Lower leg skin (tissue), 4 donors: Measurements from ENCODE around the gene RPTOR. TPM values are rescaled to one million over a fixed set of nuclear protein-coding genes. Genes with fewer than 3 reads are reported as not detected.

ENCODE experiments used
- DNase-seq, 2 donors: peaks; one replicate each; pipeline ENCODE4 v3.0.0-alpha.2; 2019; ENCODE audit warnings: low spot score in 2 of 2
- H3K4me3 ChIP-seq: fragments of 200-600 bp; sonication (generic); 2 replicates; pipeline ENCODE4 v1.5.1; 2017; ENCODE audit warnings: mild to moderate bottlenecking, low read depth; ENCODE audit not compliant: poor library complexity, severe bottlenecking
- POLR2A ChIP-seq, 2 donors: fragments of 450-650 bp; IDR thresholded peaks; one replicate each; pipeline ENCODE4 v1.6.1; 2016 to 2017; ENCODE audit warnings: antibody characterized with exemption in 2 of 2, mild to moderate bottlenecking in 1 of 2, moderate library complexity in 1 of 2
- WGBS, 2 donors: methylation state at CpG; one replicate each; pipeline ENCODE4 v1.1.5; 2018; 5-methylcytosine and 5-hydroxymethylcytosine counted together
- intact Hi-C: fragments of 100-400 bp; cut with DNase I; formaldehyde crosslinking; loops from one replicate; pipeline ENCODE4 v1.15.0; 2023; ENCODE audit warnings: low total_unique reads
- total RNA-seq, 4 donors: library from RNA; depleted of rRNA; stranded (reverse); fragments of >200 nt; gene quantifications; one replicate each; pipeline ENCODE4 v1.1.0, GENCODE V29; 2016
- TF ChIP-seq, protein P1 (sequence below), 3 donors: fragments of 450-650 bp; IDR thresholded peaks; one replicate each; pipeline ENCODE4 v1.5.1; 2016; ENCODE audit warnings: antibody characterized with exemption in 3 of 3, mild to moderate bottlenecking in 3 of 3, moderate library complexity in 2 of 3

The RPTOR gene
- total RNA-seq, 4 donors from 2014 or later: 30.7 to 68.2 (median 39.8) TPM

- 91 to 96% methylated on average over 1 of the region's 1 CpG for WGBS, 2 donors
- no peak for TF ChIP-seq POLR2A (IDR thresholded peaks at IDR 0.05)
- TF ChIP-seq, protein P1, sequence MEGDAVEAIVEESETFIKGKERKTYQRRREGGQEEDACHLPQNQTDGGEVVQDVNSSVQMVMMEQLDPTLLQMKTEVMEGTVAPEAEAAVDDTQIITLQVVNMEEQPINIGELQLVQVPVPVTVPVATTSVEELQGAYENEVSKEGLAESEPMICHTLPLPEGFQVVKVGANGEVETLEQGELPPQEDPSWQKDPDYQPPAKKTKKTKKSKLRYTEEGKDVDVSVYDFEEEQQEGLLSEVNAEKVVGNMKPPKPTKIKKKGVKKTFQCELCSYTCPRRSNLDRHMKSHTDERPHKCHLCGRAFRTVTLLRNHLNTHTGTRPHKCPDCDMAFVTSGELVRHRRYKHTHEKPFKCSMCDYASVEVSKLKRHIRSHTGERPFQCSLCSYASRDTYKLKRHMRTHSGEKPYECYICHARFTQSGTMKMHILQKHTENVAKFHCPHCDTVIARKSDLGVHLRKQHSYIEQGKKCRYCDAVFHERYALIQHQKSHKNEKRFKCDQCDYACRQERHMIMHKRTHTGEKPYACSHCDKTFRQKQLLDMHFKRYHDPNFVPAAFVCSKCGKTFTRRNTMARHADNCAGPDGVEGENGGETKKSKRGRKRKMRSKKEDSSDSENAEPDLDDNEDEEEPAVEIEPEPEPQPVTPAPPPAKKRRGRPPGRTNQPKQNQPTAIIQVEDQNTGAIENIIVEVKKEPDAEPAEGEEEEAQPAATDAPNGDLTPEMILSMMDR (IDR thresholded peaks at IDR 0.05): no peak
- no peak for DNase-seq
- intact Hi-C loops: no loop called here
- no peak overlapping the region for H3K4me3 ChIP-seq
Observed at GRCh38 chr17:80657561-80657960, 112.9 kb downstream of the RPTOR start.

- intact Hi-C loops: no loop called here
- TF ChIP-seq POLR2A (IDR thresholded peaks at IDR 0.05): no peak
- TF ChIP-seq, protein P1 (IDR thresholded peaks at IDR 0.05): no peak
- WGBS, 2 donors: 93 to 95% methylated on average over 8 of the region's 8 CpGs
- H3K4me3 ChIP-seq: no peak overlapping the region
- no peak for DNase-seq
Observed at GRCh38 chr17:80658821-80659220, 114.2 kb downstream of the RPTOR start.

DNA sequence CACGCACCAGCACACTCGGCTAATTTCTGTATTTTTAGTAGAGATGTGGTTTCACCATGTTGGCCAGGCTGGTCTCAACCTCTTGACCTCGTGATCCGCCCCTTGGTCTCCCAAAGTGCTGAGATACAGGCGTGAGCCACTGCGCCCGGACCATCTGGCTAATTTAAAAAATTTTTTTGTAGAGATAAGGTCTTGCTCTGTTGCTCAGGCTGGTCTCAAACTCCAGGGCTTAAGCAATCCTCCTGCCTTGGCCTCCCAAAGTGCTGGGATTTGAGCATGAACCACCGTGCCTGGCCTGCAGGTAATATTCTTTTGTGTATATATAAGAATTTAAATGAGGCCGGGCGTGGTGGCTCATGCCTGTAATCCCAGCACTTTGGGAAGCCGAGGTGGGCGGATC is 115.0 kb downstream of the RPTOR start:
- no peak overlapping the region for H3K4me3 ChIP-seq
- intact Hi-C loops: no loop called here
- WGBS, 2 donors: 92 to 94% methylated on average over 12 of the region's 12 CpGs
- no peak for TF ChIP-seq POLR2A (IDR thresholded peaks at IDR 0.05)
- TF ChIP-seq, protein P1 (IDR thresholded peaks at IDR 0.05): no peak
- DNase-seq: no peak

DNA sequence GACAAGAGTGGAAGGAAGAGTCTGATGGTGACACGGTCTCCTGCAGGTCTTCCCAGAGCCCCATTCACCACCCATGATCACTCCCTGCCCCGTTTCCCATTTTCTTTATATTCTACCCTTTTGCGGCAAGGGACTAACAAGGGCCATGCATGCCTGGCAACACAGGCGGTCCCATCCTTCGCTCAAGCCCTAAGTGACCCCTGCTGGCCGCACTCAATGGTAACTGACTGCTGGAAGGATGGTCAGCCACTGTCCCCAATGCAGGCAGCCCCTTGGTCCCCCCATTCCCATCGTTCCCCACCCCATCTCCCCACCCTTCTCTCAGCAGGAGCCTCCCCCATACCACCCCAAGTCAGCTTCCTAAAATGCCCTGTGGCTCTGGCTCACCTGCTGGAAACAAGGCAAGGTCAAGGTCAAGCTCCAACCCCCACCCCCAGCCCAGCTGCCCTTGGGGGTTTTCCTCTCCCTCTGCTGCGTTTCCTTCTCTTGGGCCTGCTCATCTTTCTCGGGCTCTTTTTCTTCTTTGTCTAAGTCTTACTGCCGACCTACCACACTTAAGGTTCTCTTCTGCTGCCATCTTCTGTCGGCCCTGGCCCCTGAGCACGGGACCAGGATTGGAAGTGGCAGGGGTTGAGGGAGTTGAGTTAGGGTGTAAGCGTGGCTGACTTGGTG is 116.0 kb downstream of the RPTOR start:
- no peak for DNase-seq
- TF ChIP-seq POLR2A (IDR thresholded peaks at IDR 0.05): no peak
- TF ChIP-seq, protein P1 (IDR thresholded peaks at IDR 0.05): no peak
- WGBS, 2 donors: 93 to 97% methylated on average over 13 of the region's 13 CpGs
- intact Hi-C loops: no loop called here
- H3K4me3 ChIP-seq: no peak overlapping the region

DNA sequence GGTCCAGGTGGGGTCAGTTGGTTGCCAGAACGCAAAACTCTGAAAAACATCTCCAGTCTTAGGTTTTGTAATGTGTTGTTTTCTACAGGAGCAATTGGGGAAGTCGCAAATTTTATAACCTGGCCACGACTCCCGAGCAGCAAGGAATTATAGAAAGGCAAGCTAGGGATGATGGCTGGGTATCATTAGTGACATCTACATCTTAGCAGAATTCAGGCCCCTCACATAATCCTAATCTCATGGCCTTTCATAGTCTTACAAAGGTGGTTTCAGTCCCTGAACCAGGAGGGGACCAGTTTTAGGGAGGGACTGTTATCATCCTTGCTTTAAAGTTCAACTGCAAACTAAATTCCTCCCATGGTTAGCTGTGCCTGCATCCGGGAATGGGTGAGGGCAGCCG is 117.9 kb downstream of the RPTOR start:
- no peak overlapping the region for H3K4me3 ChIP-seq
- DNase-seq: no peak
- 89 to 93% methylated on average over 6 of the region's 6 CpGs for WGBS, 2 donors
- no peak for TF ChIP-seq POLR2A (IDR thresholded peaks at IDR 0.05)
- TF ChIP-seq, protein P1 (IDR thresholded peaks at IDR 0.05): no peak
- intact Hi-C loops: no loop called here

DNA sequence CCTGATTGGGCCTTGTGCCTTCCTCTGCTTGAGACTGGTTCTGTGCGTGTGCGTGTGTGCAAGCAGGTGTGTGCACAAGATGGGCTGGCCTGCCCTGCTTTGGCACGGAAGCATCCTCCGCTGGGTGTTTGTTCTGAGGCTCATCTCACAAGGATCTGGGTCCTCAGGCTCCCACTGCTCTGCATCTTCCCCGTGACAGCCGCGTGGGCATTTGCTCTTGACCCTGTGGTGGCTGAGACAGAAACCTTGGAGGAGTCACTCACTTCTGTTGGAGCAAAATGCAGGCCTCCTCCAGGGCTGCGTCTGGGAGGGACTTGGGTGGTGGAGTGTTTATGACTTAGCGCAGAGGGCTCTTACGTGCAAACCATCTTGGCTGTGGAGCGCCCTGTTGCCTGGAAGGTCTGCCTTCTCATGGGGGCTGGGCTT is 119.2 kb downstream of the RPTOR start:
- 62 to 66% methylated on average over 10 to 11 of the region's 11 CpGs for WGBS, 2 donors
- intact Hi-C loops: no loop called here
- no peak overlapping the region for H3K4me3 ChIP-seq
- TF ChIP-seq, protein P1 (IDR thresholded peaks at IDR 0.05): no peak
- TF ChIP-seq POLR2A (IDR thresholded peaks at IDR 0.05): no peak
- no peak for DNase-seq
